GM23338 (cell line): Measurements from ENCODE around the gene C3orf22. TPM values are rescaled to one million over a fixed set of nuclear protein-coding genes. Genes with fewer than 3 reads are reported as not detected.

Experiments
- ATAC-seq: fragments of 200-7000 bp; cut with Tn5 transposase; 3 replicates; pipeline ENCODE4 v1.9.1; 2020
- DNase-seq: peaks from one replicate; pipeline ENCODE4 v3.0.0-alpha.2; 2015; ENCODE audit warnings: low spot score
- H2AFZ ChIP-seq: fragments of 200-600 bp; sonication (generic); 2 replicates; pipeline ENCODE4 v1.8.0; 2016; ENCODE audit warnings: antibody characterized with exemption, mild to moderate bottlenecking, moderate library complexity
- H3F3A ChIP-seq: fragments of 200-600 bp; sonication (generic); replicated peaks from 2 replicates; pipeline ENCODE4 v1.8.0; 2017; ENCODE audit warnings: antibody characterized with exemption, mixed run types, low read depth
- H3K27ac ChIP-seq: fragments of 200-600 bp; sonication (generic); 2 replicates; pipeline ENCODE4 v1.6.1; 2016; ENCODE audit warnings: low read depth
- H3K27me3 ChIP-seq: fragments of 200-600 bp; sonication (generic); 2 replicates; pipeline ENCODE4 v1.8.0; 2016; ENCODE audit warnings: mild to moderate bottlenecking, mixed run types, moderate library complexity; ENCODE audit not compliant: insufficient read depth
- H3K36me3 ChIP-seq: fragments of 200-600 bp; sonication (generic); 2 replicates; pipeline ENCODE4 v1.8.0; 2016; ENCODE audit warnings: mild to moderate bottlenecking; ENCODE audit not compliant: insufficient read depth
- H3K4me1 ChIP-seq: fragments of 200-600 bp; sonication (generic); 2 replicates; pipeline ENCODE4 v1.8.0; 2016; ENCODE audit warnings: mild to moderate bottlenecking, moderate library complexity; ENCODE audit not compliant: insufficient read depth
- H3K4me2 ChIP-seq: fragments of 200-600 bp; sonication (generic); 2 replicates; pipeline ENCODE4 v1.7.1; 2017; ENCODE audit warnings: mixed run types
- H3K4me3 ChIP-seq: fragments of 200-600 bp; sonication (generic); 2 replicates; pipeline ENCODE4 v1.6.1; 2016; ENCODE audit warnings: mixed run types
- H3K79me2 ChIP-seq: fragments of 200-600 bp; sonication (generic); replicated peaks from 2 replicates; pipeline ENCODE4 v1.8.0; 2017; ENCODE audit warnings: mild to moderate bottlenecking; ENCODE audit not compliant: insufficient read depth
- H3K9me2 ChIP-seq: fragments of 200-600 bp; sonication (generic); 2 replicates; pipeline ENCODE4 v1.8.0; 2017; ENCODE audit not compliant: insufficient read depth
- H4K20me1 ChIP-seq: fragments of 200-600 bp; sonication (generic); replicated peaks from 2 replicates; pipeline ENCODE4 v1.8.0; 2017; ENCODE audit warnings: mild to moderate bottlenecking; ENCODE audit not compliant: insufficient read depth
- H3K27ac Mint-ChIP-seq: 2 replicates; pipeline ENCODE4 v1.8.0; 2020; ENCODE audit warnings: inconsistent platforms, mild to moderate bottlenecking, moderate library complexity, mixed read lengths
- H3K27me3 Mint-ChIP-seq: 3 replicates; pipeline ENCODE4 v1.8.0; 2022; ENCODE audit warnings: low read depth, mild to moderate bottlenecking, moderate library complexity, mixed read lengths, inconsistent platforms; ENCODE audit not compliant: insufficient read depth, poor library complexity
- H3K36me3 Mint-ChIP-seq: 3 replicates; pipeline ENCODE4 v1.8.0; 2021; ENCODE audit warnings: low read depth, mild to moderate bottlenecking, inconsistent platforms, moderate library complexity, mixed read lengths
- H3K4me1 Mint-ChIP-seq: 3 replicates; pipeline ENCODE4 v1.8.0; 2020; ENCODE audit warnings: mild to moderate bottlenecking, inconsistent platforms, mixed read lengths
- H3K4me3 Mint-ChIP-seq: 3 replicates; pipeline ENCODE4 v1.8.0; 2021; ENCODE audit warnings: moderate library complexity, mild to moderate bottlenecking, inconsistent platforms, mixed read lengths
- H3K9me3 Mint-ChIP-seq: 3 replicates; pipeline ENCODE4 v1.8.0; 2020; ENCODE audit warnings: moderate library complexity, mild to moderate bottlenecking, inconsistent platforms, mixed read lengths
- CREB1 ChIP-seq: fragments of 250-450 bp; sonication (Bioruptor Pico); IDR thresholded peaks from 2 replicates; pipeline ENCODE4 v1.5.0; 2020; ENCODE audit warnings: low read depth, mild to moderate bottlenecking, moderate library complexity
- EZH2 ChIP-seq: fragments of 200-600 bp; sonication (generic); IDR thresholded peaks from one replicate; pipeline ENCODE4 v1.8.0; 2017; ENCODE audit warnings: antibody characterized with exemption, mild to moderate bottlenecking, low read depth; ENCODE audit not compliant: unreplicated experiment
- JUNB ChIP-seq: IDR thresholded peaks from one replicate; pipeline ENCODE4 v1.6.1; 2016; ENCODE audit warnings: antibody characterized with exemption; ENCODE audit not compliant: unreplicated experiment
- NANOG ChIP-seq: IDR thresholded peaks from 2 replicates; pipeline ENCODE4 v1.6.1; 2016; ENCODE audit warnings: antibody characterized with exemption, borderline replicate concordance
- POLR2AphosphoS5 ChIP-seq: IDR thresholded peaks from 2 replicates; pipeline ENCODE4 v1.6.1; 2016; ENCODE audit warnings: antibody characterized with exemption, low read depth
- STAT1 ChIP-seq: IDR thresholded peaks from one replicate; pipeline ENCODE4 v1.6.1; 2016; ENCODE audit warnings: antibody characterized with exemption; ENCODE audit not compliant: unreplicated experiment
- ZNF114 ChIP-seq: fragments of 250-450 bp; sonication (Bioruptor Pico); IDR thresholded peaks from 2 replicates; pipeline ENCODE4 v1.5.0; 2020; ENCODE audit warnings: mild to moderate bottlenecking, moderate library complexity
- polyA plus RNA-seq: library from polyadenylated mRNA; unstranded; fragments of >200 nt; fragmentation: Nextera tagmentation; extraction: Ambion mirVana; gene quantifications from 2 replicates; pipeline ENCODE4 v1.2.1, GENCODE V29; 2016
- total RNA-seq: library from RNA; depleted of rRNA; stranded (reverse); fragments of >200 nt; shearing (Covaris generic); gene quantifications from 2 replicates; pipeline ENCODE4 v1.2.3, GENCODE V29; 2014
- TF ChIP-seq, protein P1 (sequence below): IDR thresholded peaks from 2 replicates; pipeline ENCODE4 v1.6.1; 2016; ENCODE audit warnings: antibody characterized with exemption
- TF ChIP-seq, protein P2 (sequence below), 2 experiments: fragments of 200-600 bp in 1 of 2; sonication (generic) in 1 of 2; conservative IDR thresholded peaks; 2 replicates each; pipeline versions ENCODE4 v1.5.1 to v1.6.1; 2016 to 2017; ENCODE audit warnings: antibody characterized with exemption in 2 of 2, low read depth in 2 of 2, mild to moderate bottlenecking in 2 of 2, moderate library complexity in 1 of 2
- TF ChIP-seq, protein P3 (sequence below): IDR thresholded peaks from one replicate; pipeline ENCODE4 v1.6.1; 2018; ENCODE audit warnings: antibody characterized with exemption; ENCODE audit not compliant: unreplicated experiment

Gene C3orf22
- total and polyA plus RNA-seq, 2 experiments from 2014 or later, result not detected

DNA sequence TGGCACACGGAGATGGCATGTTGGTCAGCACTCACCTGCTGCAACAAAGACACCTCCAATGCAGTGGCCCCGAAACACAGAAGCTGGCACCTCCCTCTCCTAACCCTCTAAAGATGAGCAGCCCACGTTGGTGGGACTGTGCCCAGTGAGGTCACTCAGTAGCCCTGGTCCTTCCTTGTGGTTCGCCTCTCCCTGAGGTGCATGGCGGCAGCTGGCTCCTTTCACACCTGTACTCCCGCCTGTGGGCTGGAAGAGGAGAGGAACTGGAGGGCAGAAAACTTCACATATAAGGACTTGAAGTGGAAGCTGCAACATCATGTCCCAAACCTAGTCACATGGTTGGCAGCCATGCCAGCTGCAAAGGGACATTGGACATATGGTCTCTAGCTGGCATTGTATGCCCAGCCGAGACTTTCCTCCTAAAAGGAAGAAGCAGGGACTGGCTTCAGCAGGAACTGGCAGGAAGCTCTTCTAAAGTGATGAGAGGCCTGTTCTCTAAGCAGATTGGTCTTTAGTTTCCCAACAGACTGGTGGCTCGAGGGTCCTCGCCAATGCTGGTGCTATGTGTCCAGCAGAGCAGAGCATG, 10.8 kb upstream of the C3orf22 start:
- H2AFZ ChIP-seq, result no peak overlapping the region
- Mint-ChIP-seq H3K9me3 (no peaks in the 10 kb centered on the region), H3K27ac (no peak overlapping the region), H3K4me1 (peaks cover 6% of the 10 kb centered on the region; the same call in 1 of the 3 replicates), H3K27me3 (peaks cover 5% of the 10 kb centered on the region), H3K36me3 (no peaks in the 10 kb centered on the region), H3K4me3 (no peak overlapping the region)
- no peaks in the 10 kb centered on the region for H3K27me3 ChIP-seq
- no peak overlapping the region for H3K4me2 ChIP-seq
- no peaks in the 10 kb centered on the region for H3K36me3 ChIP-seq
- H4K20me1 ChIP-seq, result no peaks in the 10 kb centered on the region
- no peak overlapping the region for H3K27ac ChIP-seq
- no peaks in the 10 kb centered on the region for H3K79me2 ChIP-seq
- no peaks in the 10 kb centered on the region for H3F3A ChIP-seq
- ATAC-seq (no peak), DNase-seq (no peak)
- TF ChIP-seq JUNB (no peak), NANOG (no peak), EZH2 (no peak), POLR2AphosphoS5 (no peak), STAT1 (no peak), CREB1 (CRISPR knock-in tag) (no peak), ZNF114 (CRISPR knock-in tag) (no peak)
- TF ChIP-seq, protein P1, sequence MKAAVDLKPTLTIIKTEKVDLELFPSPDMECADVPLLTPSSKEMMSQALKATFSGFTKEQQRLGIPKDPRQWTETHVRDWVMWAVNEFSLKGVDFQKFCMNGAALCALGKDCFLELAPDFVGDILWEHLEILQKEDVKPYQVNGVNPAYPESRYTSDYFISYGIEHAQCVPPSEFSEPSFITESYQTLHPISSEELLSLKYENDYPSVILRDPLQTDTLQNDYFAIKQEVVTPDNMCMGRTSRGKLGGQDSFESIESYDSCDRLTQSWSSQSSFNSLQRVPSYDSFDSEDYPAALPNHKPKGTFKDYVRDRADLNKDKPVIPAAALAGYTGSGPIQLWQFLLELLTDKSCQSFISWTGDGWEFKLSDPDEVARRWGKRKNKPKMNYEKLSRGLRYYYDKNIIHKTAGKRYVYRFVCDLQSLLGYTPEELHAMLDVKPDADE, result no peak
- TF ChIP-seq, protein P2, sequence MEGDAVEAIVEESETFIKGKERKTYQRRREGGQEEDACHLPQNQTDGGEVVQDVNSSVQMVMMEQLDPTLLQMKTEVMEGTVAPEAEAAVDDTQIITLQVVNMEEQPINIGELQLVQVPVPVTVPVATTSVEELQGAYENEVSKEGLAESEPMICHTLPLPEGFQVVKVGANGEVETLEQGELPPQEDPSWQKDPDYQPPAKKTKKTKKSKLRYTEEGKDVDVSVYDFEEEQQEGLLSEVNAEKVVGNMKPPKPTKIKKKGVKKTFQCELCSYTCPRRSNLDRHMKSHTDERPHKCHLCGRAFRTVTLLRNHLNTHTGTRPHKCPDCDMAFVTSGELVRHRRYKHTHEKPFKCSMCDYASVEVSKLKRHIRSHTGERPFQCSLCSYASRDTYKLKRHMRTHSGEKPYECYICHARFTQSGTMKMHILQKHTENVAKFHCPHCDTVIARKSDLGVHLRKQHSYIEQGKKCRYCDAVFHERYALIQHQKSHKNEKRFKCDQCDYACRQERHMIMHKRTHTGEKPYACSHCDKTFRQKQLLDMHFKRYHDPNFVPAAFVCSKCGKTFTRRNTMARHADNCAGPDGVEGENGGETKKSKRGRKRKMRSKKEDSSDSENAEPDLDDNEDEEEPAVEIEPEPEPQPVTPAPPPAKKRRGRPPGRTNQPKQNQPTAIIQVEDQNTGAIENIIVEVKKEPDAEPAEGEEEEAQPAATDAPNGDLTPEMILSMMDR (conservative IDR thresholded peaks at IDR 0.05; ENCODE audit: low read depth in 2 of 2), result no peak
- TF ChIP-seq, protein P3, sequence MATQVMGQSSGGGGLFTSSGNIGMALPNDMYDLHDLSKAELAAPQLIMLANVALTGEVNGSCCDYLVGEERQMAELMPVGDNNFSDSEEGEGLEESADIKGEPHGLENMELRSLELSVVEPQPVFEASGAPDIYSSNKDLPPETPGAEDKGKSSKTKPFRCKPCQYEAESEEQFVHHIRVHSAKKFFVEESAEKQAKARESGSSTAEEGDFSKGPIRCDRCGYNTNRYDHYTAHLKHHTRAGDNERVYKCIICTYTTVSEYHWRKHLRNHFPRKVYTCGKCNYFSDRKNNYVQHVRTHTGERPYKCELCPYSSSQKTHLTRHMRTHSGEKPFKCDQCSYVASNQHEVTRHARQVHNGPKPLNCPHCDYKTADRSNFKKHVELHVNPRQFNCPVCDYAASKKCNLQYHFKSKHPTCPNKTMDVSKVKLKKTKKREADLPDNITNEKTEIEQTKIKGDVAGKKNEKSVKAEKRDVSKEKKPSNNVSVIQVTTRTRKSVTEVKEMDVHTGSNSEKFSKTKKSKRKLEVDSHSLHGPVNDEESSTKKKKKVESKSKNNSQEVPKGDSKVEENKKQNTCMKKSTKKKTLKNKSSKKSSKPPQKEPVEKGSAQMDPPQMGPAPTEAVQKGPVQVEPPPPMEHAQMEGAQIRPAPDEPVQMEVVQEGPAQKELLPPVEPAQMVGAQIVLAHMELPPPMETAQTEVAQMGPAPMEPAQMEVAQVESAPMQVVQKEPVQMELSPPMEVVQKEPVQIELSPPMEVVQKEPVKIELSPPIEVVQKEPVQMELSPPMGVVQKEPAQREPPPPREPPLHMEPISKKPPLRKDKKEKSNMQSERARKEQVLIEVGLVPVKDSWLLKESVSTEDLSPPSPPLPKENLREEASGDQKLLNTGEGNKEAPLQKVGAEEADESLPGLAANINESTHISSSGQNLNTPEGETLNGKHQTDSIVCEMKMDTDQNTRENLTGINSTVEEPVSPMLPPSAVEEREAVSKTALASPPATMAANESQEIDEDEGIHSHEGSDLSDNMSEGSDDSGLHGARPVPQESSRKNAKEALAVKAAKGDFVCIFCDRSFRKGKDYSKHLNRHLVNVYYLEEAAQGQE, result no peak
- no peaks in the 10 kb centered on the region for H3K9me2 ChIP-seq
- H3K4me3 ChIP-seq, result no peak overlapping the region
- H3K4me1 ChIP-seq, result no peaks in the 10 kb centered on the region
